DMS 273 treated with DMSO at 0.1 percent for 48 hours (cell line): ENCODE data around the gene DUSP14.
A peak's percentile ranks its signal among the peaks of the same experiment; 100 is the strongest.

Source experiments
- DNase-seq: peaks from one replicate; lab custom pipeline; 2025; lab: John Stamatoyannopoulos, UW

DUSP14 gene

DNA sequence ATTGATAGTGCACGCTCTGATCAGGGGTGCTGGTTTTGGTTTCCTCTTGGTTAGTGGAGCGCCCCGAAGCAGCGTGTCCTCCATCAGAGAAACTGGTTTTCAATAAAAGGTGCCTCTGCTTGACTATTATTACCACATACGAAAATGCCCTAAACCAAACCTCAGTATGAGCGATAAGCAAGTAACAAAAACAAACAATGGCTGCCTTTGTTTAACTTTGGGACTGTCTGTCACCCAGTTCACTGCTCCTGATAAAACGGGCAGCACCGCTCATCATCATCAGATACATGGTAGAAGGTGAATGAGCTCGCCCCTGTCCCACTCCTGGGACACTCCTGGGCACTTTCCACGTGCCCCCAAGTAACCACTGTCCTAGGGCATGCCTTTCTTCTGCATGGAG, 24.0 kb downstream of the DUSP14 start:
- no peak for DNase-seq

DNA sequence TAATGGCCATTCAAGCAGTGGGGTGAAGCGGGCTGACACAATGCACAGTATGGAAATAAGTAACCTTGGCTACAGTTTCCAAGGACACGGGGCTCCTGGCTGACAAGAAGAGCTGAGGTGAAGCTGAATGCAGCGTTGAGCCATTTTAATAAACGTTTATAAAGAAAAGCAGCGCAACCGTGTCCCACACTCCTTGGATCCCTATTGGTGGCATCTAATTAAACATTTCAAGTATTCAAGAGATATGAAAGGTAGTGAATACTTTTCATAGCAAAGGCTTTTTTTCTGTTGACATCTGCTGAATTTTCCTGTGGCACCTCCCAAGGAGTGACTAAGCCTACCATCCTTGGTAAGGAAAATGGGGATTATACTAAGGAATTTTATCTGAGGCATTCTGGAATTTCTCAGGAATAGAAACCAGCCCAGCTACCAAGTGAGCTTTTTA, 26.5 kb downstream of the DUSP14 start:
- no peak for DNase-seq

DNA sequence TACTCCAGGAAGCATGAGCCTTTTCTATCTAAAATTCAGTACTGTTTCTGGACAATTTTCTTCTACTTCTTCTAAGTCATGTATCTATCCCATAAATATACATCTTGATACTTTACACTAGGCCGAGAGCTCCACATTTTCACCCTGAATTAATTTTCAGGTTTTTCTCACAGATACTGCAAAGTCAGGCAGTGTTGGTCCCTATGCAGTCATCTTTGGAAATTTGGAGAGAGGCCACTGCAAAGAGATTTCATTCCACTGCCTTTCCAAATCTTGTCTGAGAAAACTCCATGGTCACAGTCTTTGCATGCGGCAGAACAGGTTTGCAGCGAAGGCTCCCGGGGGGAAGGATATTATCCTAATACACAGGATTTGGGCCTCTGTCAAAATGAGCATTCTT, 28.2 kb downstream of the DUSP14 start:
- DNase-seq = no peak

DNA sequence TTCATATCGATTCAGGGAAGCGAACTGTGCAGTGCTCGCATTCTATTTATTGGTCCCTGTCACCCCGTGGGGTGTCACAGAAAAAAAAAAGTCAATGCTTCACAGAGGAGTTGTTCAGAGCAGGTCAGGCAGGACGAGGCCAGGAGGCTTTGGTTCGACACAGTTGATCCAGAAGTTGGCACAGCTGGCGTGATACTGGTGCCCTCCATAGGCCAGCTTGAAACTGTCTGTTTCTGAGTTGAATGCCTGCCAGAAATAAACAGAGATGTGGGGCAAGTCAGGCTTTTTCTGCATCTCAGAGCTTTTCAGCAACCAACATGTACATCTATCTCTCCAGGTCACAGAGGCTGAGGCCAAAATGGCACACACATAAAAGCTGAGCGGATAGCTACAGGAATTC, 29.1 kb downstream of the DUSP14 start:
- no peak for DNase-seq

DNA sequence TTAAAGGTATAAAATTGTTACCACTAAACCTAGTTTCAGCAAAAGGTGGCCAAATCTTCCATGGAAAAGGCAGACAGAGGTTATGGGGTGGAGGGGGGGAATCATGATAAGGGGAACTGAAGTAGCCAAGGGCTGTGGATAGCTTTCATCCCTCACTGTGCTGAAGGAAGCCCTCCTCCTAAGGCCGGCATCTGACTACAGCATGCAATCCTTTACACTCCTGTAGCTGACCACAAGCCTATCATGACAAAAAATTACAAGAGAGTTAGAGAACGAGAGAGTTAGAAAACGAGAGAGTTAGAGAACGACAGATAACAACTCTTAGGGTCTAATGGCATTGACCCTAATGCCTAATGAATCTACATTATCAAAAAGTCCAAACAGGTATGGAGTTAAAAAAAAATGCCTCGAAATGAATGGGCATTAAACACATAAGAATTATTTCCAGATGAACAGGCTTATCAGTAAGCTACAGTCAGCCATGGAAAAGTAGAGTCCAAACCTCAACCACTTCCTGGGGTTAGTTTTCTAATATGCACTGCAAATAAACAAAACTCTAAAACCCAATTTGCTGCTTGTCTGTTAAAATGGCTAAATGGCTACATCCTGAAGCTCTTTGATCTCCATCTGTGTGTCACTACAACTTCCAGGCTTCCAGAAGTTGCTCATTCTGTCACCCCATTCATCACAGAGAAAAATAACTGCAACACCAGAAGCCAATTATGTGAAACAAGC, 29.7 kb downstream of the DUSP14 start:
- no peak for DNase-seq

DNA sequence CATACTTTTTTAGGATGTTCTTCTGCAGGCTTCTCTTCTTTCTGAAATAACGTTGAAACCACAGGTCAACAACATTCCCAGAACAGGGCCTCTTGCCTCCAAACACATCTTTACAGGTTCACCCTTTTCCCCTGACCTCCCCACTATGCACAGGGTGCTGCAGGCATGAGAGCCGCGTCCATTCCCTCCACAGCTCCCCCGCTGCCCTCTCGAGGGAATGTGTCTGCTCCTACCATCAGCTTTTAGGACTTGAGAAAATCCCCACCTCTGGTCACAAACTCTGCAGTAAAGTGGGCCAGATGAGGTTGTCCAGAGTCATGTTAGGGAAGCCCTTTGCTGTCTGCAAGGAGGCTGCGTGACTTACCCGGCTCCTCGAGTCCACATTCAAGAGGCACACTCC, 30.5 kb downstream of the DUSP14 start:
- DNase-seq = no peak

DNA sequence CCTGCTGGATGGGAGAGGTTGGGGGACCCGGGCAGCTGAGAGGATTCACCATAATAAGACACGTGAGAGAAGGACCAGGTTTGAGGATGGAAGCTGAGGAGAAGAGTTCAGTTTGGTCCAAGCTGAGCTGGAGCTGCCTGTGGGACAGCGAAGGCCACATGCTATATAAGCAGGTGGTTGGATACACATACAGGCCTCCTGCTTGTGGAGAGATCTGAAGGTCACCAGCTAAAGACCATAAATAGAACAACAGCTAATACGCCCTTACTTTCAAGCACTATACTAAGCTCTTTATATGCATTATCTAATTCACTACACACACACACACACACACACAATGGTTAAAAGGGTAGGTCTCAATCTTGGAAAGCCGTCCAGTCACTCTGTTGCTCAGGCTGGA, 32.1 kb downstream of the DUSP14 start:
- DNase-seq = no peak

DNA sequence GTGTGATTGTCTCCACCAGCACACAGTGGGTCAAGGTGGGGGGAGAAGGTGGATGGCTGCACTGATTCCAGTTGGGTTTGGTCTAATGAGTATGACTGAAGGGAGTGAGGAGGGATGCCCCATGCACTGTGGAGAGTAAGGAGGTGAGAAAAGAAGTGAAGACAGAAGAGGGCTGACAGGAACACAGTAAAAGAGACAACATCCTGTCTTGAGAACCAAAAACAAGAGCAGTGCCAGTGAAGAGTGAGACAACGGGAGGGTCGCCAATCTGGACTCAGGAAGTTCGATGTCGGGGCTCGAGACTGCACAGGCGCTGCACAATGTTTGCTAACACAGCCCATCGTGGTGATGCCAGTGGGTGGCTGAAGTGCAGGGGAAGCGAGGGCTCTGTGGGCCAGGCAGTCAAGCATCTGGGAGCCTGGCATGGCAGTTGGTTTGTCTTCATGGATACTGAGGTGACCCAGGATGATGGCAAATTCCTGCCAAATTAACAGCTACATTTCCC, 34.1 kb downstream of the DUSP14 start:
- DNase-seq = no peak

DNA sequence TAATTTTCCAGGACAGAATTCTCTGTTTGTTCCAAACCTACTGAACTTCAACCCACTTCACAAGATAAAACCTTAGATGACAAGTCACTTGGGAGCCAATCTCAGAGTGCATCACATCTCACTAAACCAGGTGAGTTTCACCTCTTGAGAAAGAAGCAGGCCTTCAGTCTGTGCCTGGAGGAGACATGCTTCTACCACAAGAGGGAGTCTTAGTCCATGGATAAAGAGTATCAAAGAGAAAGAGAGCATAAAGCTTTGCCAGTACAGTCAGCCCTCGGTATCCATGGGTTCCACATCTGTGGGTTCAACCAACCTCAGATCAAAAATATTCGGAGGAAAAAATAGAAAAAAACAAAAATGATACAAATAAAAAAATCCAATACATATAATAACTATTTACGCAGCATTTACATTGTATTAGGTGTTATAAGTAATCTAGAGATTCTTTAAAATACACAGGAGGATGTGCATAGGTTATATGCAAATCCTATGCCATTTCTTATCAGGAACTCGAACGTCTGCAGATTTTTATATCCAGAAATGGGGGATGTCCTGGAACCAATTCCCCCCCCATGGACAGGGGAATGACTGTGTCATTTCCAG, 37.7 kb downstream of the DUSP14 start:
- peak; percentile 39 for DNase-seq

DNA sequence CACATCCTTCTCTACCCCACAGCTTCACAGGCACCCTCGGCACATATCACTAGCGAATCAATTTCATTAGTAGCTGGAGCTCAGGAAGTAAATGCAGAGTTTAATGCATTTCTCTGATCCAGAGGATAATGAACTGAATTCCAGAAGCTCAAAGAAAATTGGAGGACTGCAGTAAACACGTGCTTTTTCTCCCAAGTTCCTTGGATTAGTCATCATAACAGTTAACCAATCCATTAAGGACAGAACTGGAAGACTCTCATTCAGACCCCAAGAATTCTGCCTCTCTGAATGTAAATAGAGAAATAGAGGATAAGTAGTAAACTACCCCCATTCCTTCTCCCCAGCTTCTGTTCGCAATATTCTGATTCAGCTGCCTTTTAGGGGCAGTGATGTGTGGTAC, 40.7 kb downstream of the DUSP14 start:
- no peak for DNase-seq

DNA sequence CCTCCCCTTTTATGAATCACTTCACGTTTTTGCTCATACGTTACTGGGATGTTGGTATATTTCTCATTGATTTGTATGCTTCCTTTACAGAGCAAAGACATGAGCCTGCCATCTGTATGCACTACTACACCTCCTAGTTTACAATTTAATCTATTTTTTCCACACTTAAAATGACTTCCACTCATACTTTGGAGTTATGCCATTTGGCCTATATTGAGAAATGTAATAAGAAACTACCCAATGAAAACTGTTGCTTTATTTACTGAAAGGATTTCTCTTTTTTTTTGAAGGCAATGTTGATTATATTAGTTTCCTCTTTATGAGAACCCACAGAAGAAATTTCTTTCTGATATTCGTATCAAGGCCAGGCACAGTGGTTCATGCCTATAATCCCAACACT, 43.1 kb downstream of the DUSP14 start:
- DNase-seq = no peak

DNA sequence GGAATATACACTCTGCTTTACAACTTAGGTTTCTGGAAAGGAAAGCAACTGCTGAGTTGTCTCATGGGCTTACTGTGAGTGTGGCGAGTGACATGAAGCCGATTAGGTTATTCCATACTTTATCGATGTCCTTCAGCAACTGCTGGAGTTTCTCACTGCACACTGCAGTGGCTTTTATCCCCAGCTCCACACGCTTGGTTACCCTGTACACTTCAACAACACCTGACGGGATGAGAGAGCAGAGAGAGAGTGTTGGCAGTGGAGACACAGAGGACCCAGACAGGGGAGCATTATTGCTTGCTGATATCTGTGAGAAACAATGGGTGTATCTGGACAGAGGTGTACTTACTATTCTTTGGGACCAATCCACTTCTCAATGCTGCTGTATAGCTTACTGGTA, 46.2 kb downstream of the DUSP14 start:
- DNase-seq = no peak

DNA sequence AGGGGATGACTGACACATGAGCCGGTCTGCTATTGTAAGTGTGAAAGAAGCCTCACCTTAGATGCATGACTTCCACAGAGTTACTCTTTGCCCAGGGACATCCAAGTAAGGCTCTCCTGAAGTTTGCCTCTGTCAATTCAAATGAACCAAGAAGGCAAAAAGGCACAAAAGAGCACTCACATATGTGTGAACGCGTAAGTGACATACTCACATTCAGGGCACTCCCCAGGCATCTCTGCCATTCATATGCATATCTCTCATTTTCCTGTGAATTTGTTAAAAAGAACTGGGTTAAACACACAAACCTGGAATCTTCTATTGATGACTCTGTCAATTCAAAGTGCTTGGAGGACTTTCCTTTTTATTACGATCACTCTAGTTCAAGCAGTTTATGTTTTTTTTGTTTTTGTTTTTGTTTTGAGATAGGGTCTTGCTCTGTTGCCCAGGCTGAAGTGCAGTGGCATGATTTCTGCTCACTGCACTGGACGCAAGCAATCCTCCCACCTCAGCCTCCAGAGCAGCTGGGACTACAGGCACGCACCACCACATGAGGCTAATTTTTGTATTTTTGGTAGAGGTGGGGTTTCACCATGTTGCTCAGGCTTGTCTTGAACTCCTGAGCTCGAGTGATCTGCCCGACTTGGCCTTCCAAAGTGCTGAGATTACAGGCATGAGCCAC, 49.4 kb downstream of the DUSP14 start:
- no peak for DNase-seq

DNA sequence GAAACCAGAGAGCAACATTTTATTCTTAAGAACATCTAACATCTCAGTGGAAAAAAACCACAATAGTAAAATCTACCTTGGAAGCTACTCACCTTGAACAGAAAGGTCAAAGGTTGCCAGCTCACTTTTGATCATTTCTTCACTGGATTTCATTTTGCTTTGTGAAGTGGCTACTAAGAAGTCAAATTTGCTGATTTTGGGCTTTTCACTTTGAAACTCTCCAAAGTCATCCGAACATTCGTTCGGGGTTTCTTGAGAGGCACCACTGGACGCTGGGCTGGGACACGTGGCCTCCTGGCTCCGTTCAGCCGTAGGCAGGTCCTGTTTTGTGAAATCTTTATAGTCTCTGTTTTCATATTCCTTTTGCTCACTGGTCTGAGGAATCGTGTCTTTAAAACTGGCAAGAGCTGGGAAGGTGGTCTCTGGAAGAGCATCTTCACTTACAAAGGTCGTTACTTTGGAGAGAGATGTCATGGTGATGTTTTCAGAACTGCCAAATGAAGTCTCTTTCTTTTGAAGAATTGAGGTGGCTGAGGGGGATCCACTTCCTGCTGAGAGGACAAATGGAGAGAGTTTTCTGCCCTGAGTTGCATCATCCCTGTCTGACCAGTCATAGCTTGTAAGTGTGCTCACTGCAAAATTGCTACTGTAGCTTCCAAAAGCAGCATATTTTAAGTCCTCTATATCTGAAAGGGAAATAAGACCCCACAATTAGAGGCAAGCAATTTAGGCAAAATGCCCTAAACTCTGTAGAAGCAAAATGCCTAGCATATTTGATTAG, 52.4 kb downstream of the DUSP14 start:
- no peak for DNase-seq

DNA sequence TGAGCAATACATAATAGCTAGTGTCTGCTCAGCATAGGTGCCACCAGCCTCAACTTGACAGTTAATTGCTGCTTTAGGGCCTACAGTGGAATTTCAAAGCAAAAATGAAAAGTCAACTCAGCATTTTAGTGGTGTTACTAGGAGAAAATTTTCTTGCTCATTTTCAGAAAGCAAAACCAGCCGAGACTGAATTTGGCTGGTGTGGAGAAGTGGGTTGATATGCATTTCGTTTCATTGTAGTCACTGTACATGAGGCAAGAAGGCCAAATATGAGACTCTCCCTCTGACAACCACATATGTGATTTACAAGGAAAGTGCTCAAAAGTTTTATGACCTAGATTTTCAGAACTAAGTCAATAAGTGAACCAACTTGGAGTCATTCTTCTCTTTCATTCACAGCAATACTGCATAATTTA, 54.0 kb downstream of the DUSP14 start:
- no peak for DNase-seq

DNA sequence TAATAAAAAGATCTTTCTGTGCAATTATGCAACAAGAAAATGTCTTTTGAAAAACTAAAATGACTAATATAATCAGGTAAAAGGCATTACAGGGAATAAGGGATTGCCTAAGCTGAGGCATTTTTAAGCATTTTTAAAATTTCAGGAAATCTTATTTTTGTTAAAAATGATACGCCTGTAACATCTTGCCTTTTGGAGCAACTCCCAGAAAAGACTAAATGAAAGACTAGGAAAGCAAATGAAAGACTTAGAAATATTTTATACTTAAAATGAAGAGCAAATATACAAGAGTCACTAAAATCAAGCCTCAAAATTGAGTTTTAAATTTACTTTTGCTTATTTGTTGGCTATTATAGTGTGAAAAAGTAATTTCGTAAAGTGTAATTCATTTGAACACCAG, 55.8 kb downstream of the DUSP14 start:
- DNase-seq = no peak

DNA sequence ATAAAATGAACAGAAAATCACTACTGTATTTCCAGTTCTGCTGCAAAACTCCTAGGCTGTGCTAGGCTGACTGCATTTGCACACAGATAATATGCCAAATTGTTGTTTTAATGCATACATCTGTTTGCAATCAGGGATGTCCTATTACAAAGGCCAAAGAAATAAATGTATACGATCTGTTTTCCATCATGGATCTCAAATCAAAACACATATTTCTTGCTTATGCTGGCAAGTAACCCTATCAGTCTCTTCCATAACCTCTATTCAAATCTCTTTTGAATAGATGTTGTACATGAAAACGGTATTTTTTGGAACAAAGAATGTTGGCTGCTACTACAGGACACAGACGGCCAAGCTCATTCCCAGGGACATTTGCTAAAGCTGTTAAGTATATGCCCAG, 56.6 kb downstream of the DUSP14 start:
- no peak for DNase-seq

DNA sequence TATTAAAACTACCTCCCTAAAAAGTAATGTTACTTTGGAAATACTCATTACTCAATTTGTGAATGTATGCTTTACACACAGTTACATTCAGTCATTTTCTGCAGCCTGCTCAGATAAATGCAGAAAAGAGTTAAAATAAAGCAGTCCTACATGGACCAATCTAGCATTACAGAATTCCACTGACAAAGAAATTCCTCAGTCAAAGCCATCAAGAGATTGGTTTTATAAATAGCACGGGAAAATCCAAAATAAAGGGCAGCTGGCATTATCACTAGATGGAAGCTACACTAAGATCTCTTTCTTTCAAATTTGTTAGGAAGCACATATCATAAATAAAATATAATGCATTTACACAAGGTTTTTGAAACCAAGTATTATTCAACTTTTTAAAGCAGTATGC, 58.3 kb downstream of the DUSP14 start:
- no peak for DNase-seq

DNA sequence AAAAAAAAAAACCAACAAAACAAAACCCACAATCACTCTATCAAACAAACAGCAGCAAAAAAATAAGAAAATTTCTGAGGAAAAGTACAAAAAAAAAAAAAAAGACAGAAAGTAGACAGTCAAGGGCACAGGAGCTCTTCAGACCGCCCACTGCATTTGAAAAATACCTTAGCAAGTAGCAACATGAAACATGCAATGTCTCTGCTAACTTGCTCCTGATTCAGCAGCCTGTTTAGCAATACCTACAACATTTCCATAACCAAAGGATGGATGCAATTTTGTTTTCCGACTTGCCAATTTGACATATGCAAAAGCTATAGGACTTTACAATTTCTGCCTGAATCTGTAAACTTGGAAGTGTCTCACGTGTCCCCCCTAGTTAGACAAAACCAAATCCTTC, 62.1 kb downstream of the DUSP14 start:
- DNase-seq = no peak

DNA sequence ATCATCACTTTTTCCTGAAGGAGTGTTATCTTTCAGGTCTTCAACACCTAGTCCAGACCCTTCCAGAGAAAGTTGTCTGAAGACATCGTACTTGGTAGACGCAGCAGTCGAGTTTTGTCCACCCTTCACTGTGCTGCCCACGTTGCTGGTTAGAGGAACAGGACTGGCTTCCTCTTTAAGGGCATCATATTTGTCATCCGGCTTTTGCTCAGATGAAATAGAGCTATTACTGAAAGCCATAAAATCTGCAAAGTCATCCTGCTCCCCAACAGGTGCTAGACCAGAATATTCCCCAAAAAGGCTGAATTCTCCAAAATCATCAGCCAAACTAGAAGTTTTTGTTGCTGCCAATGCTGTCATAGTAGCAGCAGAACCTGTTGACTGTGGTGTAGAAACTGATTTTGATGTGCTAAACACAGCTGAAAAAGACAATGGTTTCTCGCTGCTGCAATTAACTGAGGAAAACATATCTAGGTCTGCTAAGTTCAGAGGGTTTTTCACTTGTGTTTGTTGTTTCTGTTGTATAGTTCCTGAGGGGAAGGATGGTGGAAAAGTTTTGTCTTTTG, 63.8 kb downstream of the DUSP14 start:
- DNase-seq = no peak

DNA sequence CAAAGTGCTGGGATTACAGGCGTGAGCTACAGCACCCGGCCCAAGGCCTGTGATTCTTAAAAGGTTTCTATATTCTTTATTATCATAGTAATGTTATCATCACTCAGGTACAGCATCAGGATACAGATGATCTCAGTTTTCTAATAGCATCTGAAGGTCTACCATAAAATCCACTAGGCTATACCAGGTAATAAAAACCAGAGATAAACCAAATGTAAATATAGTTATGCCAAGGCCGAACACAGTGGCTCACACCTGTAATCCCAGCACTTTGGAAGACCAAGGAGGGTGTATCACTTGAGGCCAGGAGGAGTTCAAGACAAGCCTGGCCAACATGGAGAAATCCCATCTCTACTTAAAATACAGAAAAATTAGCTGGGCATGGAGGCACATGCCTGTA, 65.7 kb downstream of the DUSP14 start:
- DNase-seq = no peak

DNA sequence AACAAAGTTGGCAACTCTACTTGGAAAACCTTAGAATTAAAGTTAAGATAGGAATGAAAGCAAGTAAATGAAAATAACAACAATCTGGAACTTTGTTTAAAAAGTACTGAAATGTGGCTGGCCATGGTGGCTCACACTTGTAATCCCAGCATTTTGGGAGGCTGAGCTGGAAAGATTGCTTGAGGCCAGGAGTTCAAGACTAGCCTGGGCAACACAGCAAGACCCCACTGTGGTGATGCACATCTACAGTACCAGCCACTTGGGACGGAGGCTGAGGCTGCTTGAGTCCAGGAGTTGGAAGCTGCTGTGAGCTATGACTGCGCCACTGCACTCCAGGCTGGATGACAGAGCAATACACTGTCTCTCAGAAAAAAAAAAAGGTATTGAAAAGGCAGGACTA, 67.8 kb downstream of the DUSP14 start:
- DNase-seq = no peak
